ENCODE measurements around the gene PTAFR.
"Not testable (repeated sequence)": the region's sequence is repeated elsewhere in the genome, so short reads cannot be mapped to it uniquely, and the experiment has no call there.

Gene PTAFR

GRCh38 chr1:28144203-28145135, 32.0 kb downstream of the PTAFR start:
- DNase-seq (ENCODE audit: low spot score): peak; percentile 56

GRCh38 chr1:28143496-28144202, 32.8 kb downstream of the PTAFR start:
- DNase-seq (ENCODE audit: low spot score): no peak

GRCh38 chr1:28141685-28142084, 34.8 kb downstream of the PTAFR start:
- no peak for DNase-seq (ENCODE audit: low spot score)

- not testable (repeated sequence) for DNase-seq (ENCODE audit: low spot score)
Measured at GRCh38 chr1:28139866-28140265, 36.6 kb downstream of the PTAFR start.

- DNase-seq (ENCODE audit: low spot score): no peak
Measured at GRCh38 chr1:28139025-28139712, 37.3 kb downstream of the PTAFR start.

GRCh38 chr1:28136922-28137613, 39.4 kb downstream of the PTAFR start:
- DNase-seq (ENCODE audit: low spot score): no peak

- DNase-seq (ENCODE audit: low spot score): no peak
Measured at GRCh38 chr1:28136169-28136921, 40.1 kb downstream of the PTAFR start.

GRCh38 chr1:28135371-28136168, 40.9 kb downstream of the PTAFR start:
- peak; percentile 56 for DNase-seq (ENCODE audit: low spot score)

GRCh38 chr1:28134651-28135207, 41.8 kb downstream of the PTAFR start:
- DNase-seq (ENCODE audit: low spot score): no peak

GRCh38 chr1:28132171-28133167, 44.0 kb downstream of the PTAFR start:
- DNase-seq (ENCODE audit: low spot score): peak; percentile 24

- no peak for DNase-seq (ENCODE audit: low spot score)
Measured at GRCh38 chr1:28130901-28131300, 45.6 kb downstream of the PTAFR start.

GRCh38 chr1:28129150-28129549, 47.3 kb downstream of the PTAFR start:
- no peak for DNase-seq (ENCODE audit: low spot score)

- DNase-seq (ENCODE audit: low spot score): peak; percentile 68
Measured at GRCh38 chr1:28127617-28128257, 48.8 kb downstream of the PTAFR start.

- DNase-seq (ENCODE audit: low spot score): peak; percentile 23
Measured at GRCh38 chr1:28126783-28127490, 49.6 kb downstream of the PTAFR start.

- DNase-seq (ENCODE audit: low spot score): no peak
Measured at GRCh38 chr1:28126212-28126611, 50.3 kb downstream of the PTAFR start.

- DNase-seq (ENCODE audit: low spot score): no peak
Measured at GRCh38 chr1:28123461-28123961, 53.0 kb downstream of the PTAFR start.

- DNase-seq (ENCODE audit: low spot score): no peak
Measured at GRCh38 chr1:28122183-28122582, 54.3 kb downstream of the PTAFR start.
